ENCODE results near the gene CCR2. TPM values are rescaled to one million over a fixed set of nuclear protein-coding genes. Genes with fewer than 3 reads are reported as not detected.

The CCR2 gene
- 1 to 10 TPM; 1.7 to 4.8 (median 2.9) TPM for total RNA-seq

DNA sequence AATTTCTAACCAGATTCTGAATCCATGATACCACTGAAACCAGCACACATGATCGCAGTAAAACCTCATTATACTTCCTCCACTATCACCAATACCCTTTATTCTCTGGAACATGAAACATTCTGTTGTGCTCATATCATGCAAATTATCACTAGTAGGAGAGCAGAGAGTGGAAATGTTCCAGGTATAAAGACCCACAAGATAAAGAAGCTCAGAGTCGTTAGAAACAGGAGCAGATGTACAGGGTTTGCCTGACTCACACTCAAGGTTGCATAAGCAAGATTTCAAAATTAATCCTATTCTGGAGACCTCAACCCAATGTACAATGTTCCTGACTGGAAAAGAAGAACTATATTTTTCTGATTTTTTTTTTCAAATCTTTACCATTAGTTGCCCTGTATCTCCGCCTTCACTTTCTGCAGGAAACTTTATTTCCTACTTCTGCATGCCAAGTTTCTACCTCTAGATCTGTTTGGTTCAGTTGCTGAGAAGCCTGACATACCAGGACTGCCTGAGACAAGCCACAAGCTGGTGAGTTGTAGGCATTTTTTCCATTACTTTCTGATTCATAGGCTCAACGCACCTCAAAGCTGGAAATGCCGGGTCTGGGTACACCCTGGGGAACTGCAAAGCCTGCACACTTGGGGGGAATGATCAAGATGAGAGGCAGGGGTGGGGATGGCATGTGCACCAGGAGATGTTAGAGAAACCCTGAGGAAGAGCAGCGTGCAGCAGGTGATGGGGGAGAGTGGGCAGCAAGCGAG is at the start of gene CCR2:
TSS of gene CCR2 (plus strand) at position 465 of the 764 bp plus-strand sequence. CDS start 3,417 bp downstream, outside the sequence.
- Histone ChIP-seq H3K4me1 (peaks cover 0 to 5% (median 0%) of the 10 kb centered on the region in 4 donors), H3K4me3 (peak within 1 kb of the TSS in 2 of 4 donors; percentile 3 to 6), H3K27me3 (peaks cover 0 to 5% of the 10 kb centered on the region in 2 donors), H3K9me3 (no peaks in the 10 kb centered on the region), H3K27ac (no peak within 1 kb of the TSS), H3K36me3 (no peaks in the 10 kb centered on the region)
- TF ChIP-seq POLR2A (IDR thresholded peaks at IDR 0.05) (no peak), EP300 (IDR thresholded peaks at IDR 0.05) (no peak)
- TF ChIP-seq, protein P1, sequence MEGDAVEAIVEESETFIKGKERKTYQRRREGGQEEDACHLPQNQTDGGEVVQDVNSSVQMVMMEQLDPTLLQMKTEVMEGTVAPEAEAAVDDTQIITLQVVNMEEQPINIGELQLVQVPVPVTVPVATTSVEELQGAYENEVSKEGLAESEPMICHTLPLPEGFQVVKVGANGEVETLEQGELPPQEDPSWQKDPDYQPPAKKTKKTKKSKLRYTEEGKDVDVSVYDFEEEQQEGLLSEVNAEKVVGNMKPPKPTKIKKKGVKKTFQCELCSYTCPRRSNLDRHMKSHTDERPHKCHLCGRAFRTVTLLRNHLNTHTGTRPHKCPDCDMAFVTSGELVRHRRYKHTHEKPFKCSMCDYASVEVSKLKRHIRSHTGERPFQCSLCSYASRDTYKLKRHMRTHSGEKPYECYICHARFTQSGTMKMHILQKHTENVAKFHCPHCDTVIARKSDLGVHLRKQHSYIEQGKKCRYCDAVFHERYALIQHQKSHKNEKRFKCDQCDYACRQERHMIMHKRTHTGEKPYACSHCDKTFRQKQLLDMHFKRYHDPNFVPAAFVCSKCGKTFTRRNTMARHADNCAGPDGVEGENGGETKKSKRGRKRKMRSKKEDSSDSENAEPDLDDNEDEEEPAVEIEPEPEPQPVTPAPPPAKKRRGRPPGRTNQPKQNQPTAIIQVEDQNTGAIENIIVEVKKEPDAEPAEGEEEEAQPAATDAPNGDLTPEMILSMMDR (IDR thresholded peaks at IDR 0.05): no peak
- 73 to 82% methylated on average over 7 of the region's 7 CpGs for WGBS, 2 donors
- no peak for DNase-seq (ENCODE audit: low spot score in 2 of 2)

DNA sequence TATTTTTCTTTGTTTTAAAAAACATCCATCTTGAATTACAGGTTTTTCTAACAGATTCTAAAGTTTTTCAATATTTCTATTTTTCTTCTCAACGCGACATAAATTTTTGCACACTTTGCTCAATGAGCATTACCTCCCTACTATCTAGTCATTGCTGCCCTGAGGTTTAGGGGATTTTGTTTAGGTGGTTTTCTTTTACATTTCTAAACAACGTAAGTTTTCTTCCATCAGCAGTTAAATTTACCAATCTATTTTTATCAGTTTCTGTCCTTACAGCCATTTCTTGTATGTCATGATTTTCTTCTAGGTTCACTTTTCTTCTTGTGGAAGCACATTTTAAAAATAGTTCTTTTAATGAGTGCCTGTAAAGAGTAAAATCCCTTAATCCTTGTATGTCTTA is 49.2 kb upstream of the CCR2 start:
- TF ChIP-seq POLR2A (IDR thresholded peaks at IDR 0.05) (no peak), EP300 (IDR thresholded peaks at IDR 0.05) (no peak)
- TF ChIP-seq, protein P1 (IDR thresholded peaks at IDR 0.05): no peak
- no peak overlapping the region for H3K4me3 ChIP-seq
- 81 to 82% methylated on average over 3 of the region's 3 CpGs for WGBS, 2 donors
- DNase-seq (ENCODE audit: low spot score in 2 of 2): no peak
- no peaks in the 10 kb centered on the region for H3K36me3 ChIP-seq
- H3K9me3 ChIP-seq: no peaks in the 10 kb centered on the region
- no peaks in the 10 kb centered on the region for H3K27me3 ChIP-seq
- no peak overlapping the region for H3K27ac ChIP-seq
- H3K4me1 ChIP-seq: peaks cover 0 to 3% (median 0%) of the 10 kb centered on the region in 4 donors

DNA sequence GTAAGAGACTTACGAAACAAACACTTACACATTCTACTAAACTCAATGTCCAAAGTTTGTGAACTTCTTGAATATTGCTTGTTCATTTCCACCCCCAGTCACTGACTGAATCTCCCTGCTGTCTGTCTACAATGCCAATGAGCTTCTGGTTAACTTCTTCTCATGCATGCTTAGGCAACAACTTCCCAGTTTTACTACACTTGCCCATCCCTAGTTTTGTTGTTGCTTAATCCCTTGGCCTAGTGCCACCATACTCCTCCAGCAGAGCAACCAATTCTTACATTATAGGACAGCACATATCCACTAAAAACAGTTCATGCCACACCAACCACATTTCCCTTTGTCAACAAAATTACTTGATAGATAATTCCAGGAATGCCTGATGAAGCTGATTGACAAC is 40.9 kb upstream of the CCR2 start:
- Histone ChIP-seq H3K9me3 (no peaks in the 10 kb centered on the region), H3K27ac (peak overlapping the region in 1 of 4 donors; percentile 33), H3K27me3 (no peaks in the 10 kb centered on the region), H3K4me1 (no peaks in the 10 kb centered on the region), H3K36me3 (no peaks in the 10 kb centered on the region), H3K4me3 (no peak overlapping the region)
- 76 to 94% methylated on average over 1 of the region's 1 CpG for WGBS, 2 donors
- DNase-seq (ENCODE audit: low spot score in 2 of 2): peak in 1 of 2 donors; percentile 77
- TF ChIP-seq, protein P1 (IDR thresholded peaks at IDR 0.05): no peak
- TF ChIP-seq EP300 (IDR thresholded peaks at IDR 0.05) (peak in 1 of 2 donors; percentile 88), POLR2A (IDR thresholded peaks at IDR 0.05) (no peak)

DNA sequence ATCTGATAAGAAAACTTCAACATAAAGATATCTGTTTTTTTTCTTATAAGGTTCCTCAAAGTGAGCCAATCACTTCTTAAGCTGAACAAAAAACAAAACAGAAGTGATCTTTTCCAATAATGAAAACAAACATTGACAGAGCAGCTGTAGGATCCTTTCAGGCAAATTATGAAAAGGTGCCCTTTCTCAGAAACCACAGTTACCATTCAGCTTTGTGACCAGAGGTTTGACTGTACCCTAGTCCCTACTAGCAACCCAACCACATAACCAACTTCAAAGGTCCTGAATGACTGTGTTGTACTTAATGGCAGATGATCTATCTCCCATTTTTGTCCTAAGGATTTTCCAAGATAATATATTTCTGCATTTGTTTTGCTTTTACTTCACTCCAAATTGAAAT is 39.4 kb upstream of the CCR2 start:
- no peak for TF ChIP-seq EP300 (IDR thresholded peaks at IDR 0.05)
- TF ChIP-seq POLR2A (IDR thresholded peaks at IDR 0.05): no peak
- TF ChIP-seq, protein P1 (IDR thresholded peaks at IDR 0.05): no peak

DNA sequence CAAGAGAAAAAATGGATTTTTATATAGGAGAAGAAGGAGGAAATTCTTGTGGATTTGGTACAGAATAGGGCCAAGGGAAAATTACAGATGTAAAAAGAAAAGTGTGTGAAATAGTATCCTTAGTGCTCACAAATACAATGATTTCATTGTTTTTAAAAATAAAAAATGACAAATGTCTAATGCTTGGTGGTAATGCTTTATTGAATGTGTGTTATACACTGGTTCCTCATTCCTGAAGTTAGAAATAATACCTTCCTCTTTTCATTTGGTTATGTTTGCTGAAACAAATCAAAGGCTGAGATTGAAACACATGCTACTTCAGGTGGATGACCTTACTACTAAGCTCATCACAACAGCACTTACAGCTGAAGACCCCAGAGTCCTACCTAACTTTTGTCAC is 37.7 kb upstream of the CCR2 start:
- Histone ChIP-seq H3K4me1 (no peaks in the 10 kb centered on the region), H3K27me3 (no peaks in the 10 kb centered on the region), H3K27ac (no peak overlapping the region), H3K4me3 (no peak overlapping the region), H3K36me3 (no peaks in the 10 kb centered on the region), H3K9me3 (no peaks in the 10 kb centered on the region)
- DNase-seq (ENCODE audit: low spot score in 2 of 2): no peak
- TF ChIP-seq POLR2A (IDR thresholded peaks at IDR 0.05): no peak
- TF ChIP-seq EP300 (IDR thresholded peaks at IDR 0.05): no peak
- TF ChIP-seq, protein P1 (IDR thresholded peaks at IDR 0.05): no peak

More for the DNA sequence above, 39.4 kb upstream of the CCR2 start:
- no peak for DNase-seq (ENCODE audit: low spot score in 2 of 2)
- Histone ChIP-seq H3K4me3 (no peak overlapping the region), H3K36me3 (no peaks in the 10 kb centered on the region), H3K27ac (no peak overlapping the region), H3K4me1 (no peaks in the 10 kb centered on the region), H3K9me3 (no peaks in the 10 kb centered on the region), H3K27me3 (no peaks in the 10 kb centered on the region)
